ENCODE results near the gene RGS13. TPM values are rescaled to one million over a fixed set of nuclear protein-coding genes. Genes with fewer than 3 reads are reported as not detected.

Gene RGS13
- total and polyA plus RNA-seq, 11 donors = 0.17 to 0.45 (median 0.19) TPM; not detected in 8

DNA sequence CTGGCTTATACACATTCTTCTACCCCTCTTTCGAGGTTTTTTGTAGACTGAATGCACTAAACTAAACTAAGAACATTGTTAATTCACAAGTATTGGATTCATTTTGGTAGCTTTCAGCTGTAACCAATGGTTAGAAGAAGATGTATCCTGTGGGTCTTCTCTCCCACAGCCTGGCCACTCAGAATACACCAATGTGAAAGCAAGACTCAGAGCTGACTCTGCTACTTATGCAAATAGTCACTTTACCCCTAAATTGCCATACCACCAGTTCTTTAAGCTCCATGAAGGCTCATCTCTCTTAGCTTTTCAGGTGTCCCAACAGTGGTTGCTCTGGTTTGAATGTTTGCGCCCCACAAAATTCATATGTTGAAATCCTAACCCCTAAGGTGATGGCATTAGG lies 60.1 kb downstream of the RGS13 start:
- intact Hi-C loops (cut with DNase I) = no loop called here
- no peaks in the 10 kb centered on the region for H3K9me3 ChIP-seq
- 84 to 88% (median 87%) methylated on average over 2 of the region's 2 CpGs for WGBS, 4 donors
- DNase-seq = no peak
- ATAC-seq = no peak
- no peak overlapping the region for H3K4me3 ChIP-seq
- H3K27ac ChIP-seq = no peak overlapping the region
- H3K36me3 ChIP-seq = no peaks in the 10 kb centered on the region
- TF ChIP-seq CTCF (IDR thresholded peaks at IDR 0.05) (no peak), POLR2A (IDR thresholded peaks at IDR 0.05) (no peak)
- H3K27me3 ChIP-seq = no peaks in the 10 kb centered on the region
- H3K4me1 ChIP-seq = peaks cover 0 to 5% (median 0%) of the 10 kb centered on the region in 12 donors

GRCh38 chr1:192697771-192698170 lies 61.8 kb downstream of the RGS13 start:
- WGBS, 4 donors = 58 to 68% (median 63%) methylated on average over 2 of the region's 2 CpGs
- DNase-seq (no peak), ATAC-seq (no peak)
- H3K4me3 ChIP-seq = no peak overlapping the region
- no peaks in the 10 kb centered on the region for H3K9me3 ChIP-seq
- no peaks in the 10 kb centered on the region for H3K27me3 ChIP-seq
- TF ChIP-seq POLR2A (IDR thresholded peaks at IDR 0.05) = no peak
- no peak for TF ChIP-seq CTCF (IDR thresholded peaks at IDR 0.05)
- H3K4me1 ChIP-seq = peaks cover 0 to 17% (median 7%) of the 10 kb centered on the region in 12 donors
- intact Hi-C loops (cut with DNase I) = no loop called here
- H3K36me3 ChIP-seq = no peaks in the 10 kb centered on the region
- no peak overlapping the region for H3K27ac ChIP-seq

GRCh38 chr1:192698731-192699130 lies 62.8 kb downstream of the RGS13 start:
- Histone ChIP-seq H3K9me3 (no peaks in the 10 kb centered on the region), H3K4me3 (no peak overlapping the region), H3K36me3 (no peaks in the 10 kb centered on the region), H3K27ac (no peak overlapping the region), H3K27me3 (no peaks in the 10 kb centered on the region), H3K4me1 (peaks cover 0 to 17% (median 7%) of the 10 kb centered on the region in 12 donors)
- intact Hi-C loops (cut with DNase I) = no loop called here
- ATAC-seq = no peak
- TF ChIP-seq CTCF (IDR thresholded peaks at IDR 0.05) = no peak
- no peak for TF ChIP-seq POLR2A (IDR thresholded peaks at IDR 0.05)
- no peak for DNase-seq
- 92 to 99% (median 97%) methylated on average over 11 of the region's 11 CpGs for WGBS, 4 donors

- intact Hi-C loops (cut with DNase I) = no loop called here
- H3K27ac ChIP-seq = no peak overlapping the region
- no peaks in the 10 kb centered on the region for H3K27me3 ChIP-seq
- H3K4me3 ChIP-seq = no peak overlapping the region
- peaks cover 0 to 17% (median 7%) of the 10 kb centered on the region in 12 donors for H3K4me1 ChIP-seq
- H3K36me3 ChIP-seq = no peaks in the 10 kb centered on the region
- ATAC-seq (no peak), DNase-seq (no peak)
- no peaks in the 10 kb centered on the region for H3K9me3 ChIP-seq
- no peak for TF ChIP-seq POLR2A (IDR thresholded peaks at IDR 0.05)
- no peak for TF ChIP-seq CTCF (IDR thresholded peaks at IDR 0.05)
Observed at GRCh38 chr1:192700834-192701271, 64.9 kb downstream of the RGS13 start.
